Transverse colon (tissue), 4 donors: ENCODE results near the gene ZNF672.

Experiments used
- CTCF ChIP-seq, 5 experiments: fragments of 200-600 bp in 3 of 5; fragments of 450-650 bp in 2 of 5; sonication (generic) in 3 of 5; IDR thresholded peaks; 1 replicate in 2 of 5; 2 replicates in 3 of 5; pipeline ENCODE4 v1.5.1; 2016 to 2017; ENCODE audit warnings: antibody characterized with exemption in 5 of 5, inconsistent platforms in 3 of 5, mild to moderate bottlenecking in 2 of 5, moderate library complexity in 1 of 5
- POLR2A ChIP-seq: fragments of 450-650 bp; IDR thresholded peaks from one replicate; pipeline ENCODE4 v1.6.1; 2016; ENCODE audit warnings: antibody characterized with exemption, mild to moderate bottlenecking, moderate library complexity
- POLR2AphosphoS5 ChIP-seq, 3 donors: sonication (generic); formaldehyde crosslinking; IDR thresholded peaks; one replicate each; pipeline ENCODE4 v1.6.1; 2016; ENCODE audit warnings: antibody characterized with exemption in 3 of 3

- TF ChIP-seq POLR2AphosphoS5 (IDR thresholded peaks at IDR 0.05), result no peak
- TF ChIP-seq CTCF (IDR thresholded peaks at IDR 0.05), result no peak
- TF ChIP-seq POLR2A, result no peak
These were observed 18.2 kb downstream of the ZNF672 start for GRCh38 chr1:248856176-248856575.
